OCI-LY3 (cell line): ENCODE measurements around the gene OTUD5.

ENCODE experiments used
- H2AFZ ChIP-seq: fragments of 200-600, 300-600 bp; shearing (Covaris generic); 2 replicates; pipeline ENCODE4 v1.6.0; 2014; ENCODE audit warnings: antibody characterized with exemption, low read depth, low read length
- H3K27ac ChIP-seq: fragments of 200-600, 300-600 bp; sonication (generic); 2 replicates; pipeline ENCODE4 v1.5.1; 2014; ENCODE audit warnings: mild to moderate bottlenecking, low read length, moderate library complexity, mixed read lengths
- H3K27me3 ChIP-seq: fragments of 200-600, 300-600 bp; sonication (generic); 2 replicates; pipeline ENCODE4 v1.6.1; 2014; ENCODE audit warnings: low read depth, low read length, mixed read lengths
- H3K36me3 ChIP-seq: fragments of 200-600, 300-600 bp; sonication (generic); replicated peaks from 2 replicates; pipeline ENCODE3; 2014; ENCODE audit warnings: low read depth, low read length, mixed read lengths
- H3K4me1 ChIP-seq: fragments of 300-600, 200-600 bp; sonication (generic); 2 replicates; pipeline ENCODE4 v1.6.1; 2014; ENCODE audit warnings: low read length, mixed read lengths
- H3K4me2 ChIP-seq: fragments of 200-600, 300-600 bp; sonication (generic); 2 replicates; pipeline ENCODE4 v1.6.1; 2014; ENCODE audit warnings: low read length, mixed read lengths
- H3K4me3 ChIP-seq: fragments of 300-600, 200-600 bp; sonication (generic); 2 replicates; pipeline ENCODE4 v1.5.1; 2014; ENCODE audit warnings: antibody characterized with exemption, mild to moderate bottlenecking, low read length, moderate library complexity
- H3K79me2 ChIP-seq: fragments of 300-600, 200-600 bp; shearing (Covaris generic); 2 replicates; pipeline ENCODE4 v1.6.1; 2014; ENCODE audit warnings: mild to moderate bottlenecking, low read length, mixed read lengths
- H3K9ac ChIP-seq: fragments of 300-600, 200-600 bp; shearing (Covaris generic); 2 replicates; pipeline ENCODE4 v1.6.0; 2014; ENCODE audit warnings: mild to moderate bottlenecking, low read length, moderate library complexity
- H3K9me3 ChIP-seq: fragments of 200-600, 300-600 bp; shearing (Covaris generic); 2 replicates; pipeline ENCODE4 v1.6.1; 2014; ENCODE audit warnings: low read length, mixed read lengths; ENCODE audit not compliant: insufficient read depth
- H4K20me1 ChIP-seq: fragments of 200-600, 300-600 bp; sonication (generic); 2 replicates; pipeline ENCODE4 v1.6.1; 2016; ENCODE audit warnings: low read length, mixed read lengths; ENCODE audit not compliant: insufficient read depth
- EZH2phosphoT487 ChIP-seq: fragments of 200-600 bp; shearing (Covaris generic); IDR thresholded peaks from 2 replicates; pipeline ENCODE4 v1.6.1; 2018; ENCODE audit warnings: antibody characterized with exemption, mixed run types, low read depth
- TF ChIP-seq, protein P1 (sequence below): fragments of 200-600, 300-600 bp; sonication (generic); IDR thresholded peaks from 2 replicates; pipeline ENCODE4 v1.5.1; 2014; ENCODE audit warnings: antibody characterized with exemption, low read length, low read depth

Gene OTUD5

DNA sequence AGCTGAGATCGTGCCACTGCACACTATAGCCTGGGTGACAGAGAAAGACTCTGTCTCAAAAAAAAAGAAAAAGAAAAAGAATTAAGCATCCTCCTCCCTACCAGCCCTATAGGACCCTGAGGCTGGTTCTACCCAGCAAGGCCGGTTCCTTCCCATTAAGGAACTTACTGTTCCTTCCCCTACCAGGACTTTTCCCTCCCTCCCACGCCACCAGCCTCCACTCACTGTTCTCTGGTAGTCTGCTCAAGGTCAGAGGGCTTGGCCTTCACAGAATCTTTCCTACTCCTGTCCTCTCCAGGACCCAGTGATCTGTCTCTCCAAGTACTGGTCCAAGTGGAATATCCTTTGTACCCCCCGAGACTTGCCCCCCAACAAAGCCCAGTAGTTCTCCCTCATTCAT, 43.2 kb upstream of the OTUD5 start:
- no peak overlapping the region for H2AFZ ChIP-seq
- TF ChIP-seq EZH2phosphoT487: no peak
- TF ChIP-seq, protein P1, sequence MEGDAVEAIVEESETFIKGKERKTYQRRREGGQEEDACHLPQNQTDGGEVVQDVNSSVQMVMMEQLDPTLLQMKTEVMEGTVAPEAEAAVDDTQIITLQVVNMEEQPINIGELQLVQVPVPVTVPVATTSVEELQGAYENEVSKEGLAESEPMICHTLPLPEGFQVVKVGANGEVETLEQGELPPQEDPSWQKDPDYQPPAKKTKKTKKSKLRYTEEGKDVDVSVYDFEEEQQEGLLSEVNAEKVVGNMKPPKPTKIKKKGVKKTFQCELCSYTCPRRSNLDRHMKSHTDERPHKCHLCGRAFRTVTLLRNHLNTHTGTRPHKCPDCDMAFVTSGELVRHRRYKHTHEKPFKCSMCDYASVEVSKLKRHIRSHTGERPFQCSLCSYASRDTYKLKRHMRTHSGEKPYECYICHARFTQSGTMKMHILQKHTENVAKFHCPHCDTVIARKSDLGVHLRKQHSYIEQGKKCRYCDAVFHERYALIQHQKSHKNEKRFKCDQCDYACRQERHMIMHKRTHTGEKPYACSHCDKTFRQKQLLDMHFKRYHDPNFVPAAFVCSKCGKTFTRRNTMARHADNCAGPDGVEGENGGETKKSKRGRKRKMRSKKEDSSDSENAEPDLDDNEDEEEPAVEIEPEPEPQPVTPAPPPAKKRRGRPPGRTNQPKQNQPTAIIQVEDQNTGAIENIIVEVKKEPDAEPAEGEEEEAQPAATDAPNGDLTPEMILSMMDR: no peak
- peak overlapping the region; percentile 100; the same call in 1 of the 2 replicates for H3K4me3 ChIP-seq
- H4K20me1 ChIP-seq: peaks cover 8% of the 10 kb centered on the region; the same call in 1 of the 2 replicates
- H3K79me2 ChIP-seq: peaks cover 27% of the 10 kb centered on the region
- peaks cover 22% of the 10 kb centered on the region for H3K36me3 ChIP-seq
- H3K9me3 ChIP-seq: no peaks in the 10 kb centered on the region
- peaks cover 13% of the 10 kb centered on the region for H3K4me1 ChIP-seq
- H3K27ac ChIP-seq: no peak overlapping the region
- H3K9ac ChIP-seq: no peak overlapping the region
- peak overlapping the region; percentile 56 for H3K4me2 ChIP-seq
- no peaks in the 10 kb centered on the region for H3K27me3 ChIP-seq

DNA sequence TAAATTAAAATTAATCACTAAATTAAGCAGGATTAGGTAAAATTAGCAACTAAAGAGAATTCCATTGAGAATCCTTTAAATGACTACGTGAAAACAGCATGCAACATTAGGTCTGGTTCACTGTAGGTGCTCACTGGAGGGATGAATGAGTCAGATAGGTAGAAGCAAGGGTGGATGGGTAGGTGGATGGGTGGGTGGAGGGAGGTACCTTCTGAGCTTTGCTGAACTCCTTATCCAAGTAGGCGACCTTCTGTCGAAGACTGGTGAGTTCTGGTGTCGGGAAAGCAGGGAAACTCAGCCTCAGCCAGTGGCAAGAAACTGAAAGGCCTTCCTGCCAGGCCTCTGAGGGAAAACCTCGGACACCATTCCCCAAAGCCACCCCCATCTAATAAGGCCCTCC, 41.6 kb upstream of the OTUD5 start:
- Histone ChIP-seq H3K4me1 (peaks cover 13% of the 10 kb centered on the region), H4K20me1 (peaks cover 8% of the 10 kb centered on the region; the same call in 1 of the 2 replicates), H3K9me3 (no peaks in the 10 kb centered on the region), H3K27ac (no peak overlapping the region), H3K4me2 (no peak overlapping the region), H3K36me3 (peaks cover 32% of the 10 kb centered on the region), H3K79me2 (peaks cover 27% of the 10 kb centered on the region), H3K27me3 (no peaks in the 10 kb centered on the region), H2AFZ (no peak overlapping the region), H3K4me3 (no peak overlapping the region), H3K9ac (no peak overlapping the region)
- TF ChIP-seq, protein P1: no peak
- no peak for TF ChIP-seq EZH2phosphoT487

DNA sequence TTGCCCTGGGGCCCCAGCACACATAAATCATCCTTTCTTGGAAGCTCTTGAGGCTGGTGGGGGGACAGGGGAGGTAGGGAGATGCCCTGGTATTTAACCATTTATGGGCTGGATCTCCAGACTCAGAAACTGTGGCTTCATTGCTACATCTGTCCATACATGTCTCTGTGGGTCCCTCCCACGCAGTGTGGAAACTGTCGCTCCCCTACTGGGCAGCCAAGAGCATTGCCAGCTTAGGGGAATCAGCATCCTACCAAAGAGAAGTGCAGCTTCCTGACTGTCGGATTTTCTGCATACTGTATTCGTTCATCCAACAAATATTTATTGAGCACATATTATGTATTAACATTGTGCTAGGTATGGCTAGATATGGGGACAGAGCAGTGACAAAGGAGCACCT, 41.0 kb upstream of the OTUD5 start:
- peaks cover 8% of the 10 kb centered on the region; the same call in 1 of the 2 replicates for H4K20me1 ChIP-seq
- no peak overlapping the region for H3K9ac ChIP-seq
- H3K9me3 ChIP-seq: no peaks in the 10 kb centered on the region
- peaks cover 27% of the 10 kb centered on the region for H3K79me2 ChIP-seq
- H3K4me1 ChIP-seq: peaks cover 13% of the 10 kb centered on the region
- TF ChIP-seq EZH2phosphoT487: no peak
- TF ChIP-seq, protein P1: no peak
- peaks cover 32% of the 10 kb centered on the region for H3K36me3 ChIP-seq
- H3K4me3 ChIP-seq: no peak overlapping the region
- no peak overlapping the region for H3K4me2 ChIP-seq
- H3K27ac ChIP-seq: no peak overlapping the region
- no peak overlapping the region for H2AFZ ChIP-seq
- no peaks in the 10 kb centered on the region for H3K27me3 ChIP-seq

DNA sequence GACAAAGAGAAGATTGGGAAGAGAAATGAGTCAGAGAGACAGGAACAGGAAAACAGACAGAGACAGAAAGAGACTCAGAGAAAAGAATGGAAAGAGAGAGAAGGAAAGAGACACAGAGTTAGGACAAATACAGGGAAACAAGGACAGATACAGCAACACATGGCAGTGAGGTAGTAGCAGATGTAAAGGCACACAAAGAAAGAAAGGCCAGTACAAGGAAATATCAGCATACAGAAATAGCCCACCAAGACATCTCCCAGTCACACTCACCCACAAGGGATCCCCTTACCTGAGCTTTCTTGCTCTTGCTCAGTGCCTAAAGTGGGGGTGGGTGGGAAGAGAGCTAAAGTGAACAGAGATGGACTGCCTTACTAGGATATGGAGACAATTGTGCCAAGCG, 40.5 kb upstream of the OTUD5 start:
- H3K4me2 ChIP-seq: no peak overlapping the region
- H3K36me3 ChIP-seq: peaks cover 32% of the 10 kb centered on the region
- no peak overlapping the region for H3K4me3 ChIP-seq
- H3K4me1 ChIP-seq: peaks cover 11% of the 10 kb centered on the region
- H3K27me3 ChIP-seq: no peaks in the 10 kb centered on the region
- no peak overlapping the region for H3K27ac ChIP-seq
- no peak overlapping the region for H2AFZ ChIP-seq
- H4K20me1 ChIP-seq: peaks cover 8% of the 10 kb centered on the region; the same call in 1 of the 2 replicates
- H3K9me3 ChIP-seq: no peaks in the 10 kb centered on the region
- H3K9ac ChIP-seq: no peak overlapping the region
- no peak for TF ChIP-seq EZH2phosphoT487
- TF ChIP-seq, protein P1: no peak
- H3K79me2 ChIP-seq: peaks cover 27% of the 10 kb centered on the region
